ENCODE measurements around the gene TMEM116. TPM values are rescaled to one million over a fixed set of nuclear protein-coding genes. Genes with fewer than 3 reads are reported as not detected.
"Not testable (repeated sequence)": the region's sequence is repeated elsewhere in the genome, so short reads cannot be mapped to it uniquely, and the experiment has no call there.

Gene TMEM116
- total RNA-seq, 1 donor from 2014 or later = 28.4 TPM

DNA sequence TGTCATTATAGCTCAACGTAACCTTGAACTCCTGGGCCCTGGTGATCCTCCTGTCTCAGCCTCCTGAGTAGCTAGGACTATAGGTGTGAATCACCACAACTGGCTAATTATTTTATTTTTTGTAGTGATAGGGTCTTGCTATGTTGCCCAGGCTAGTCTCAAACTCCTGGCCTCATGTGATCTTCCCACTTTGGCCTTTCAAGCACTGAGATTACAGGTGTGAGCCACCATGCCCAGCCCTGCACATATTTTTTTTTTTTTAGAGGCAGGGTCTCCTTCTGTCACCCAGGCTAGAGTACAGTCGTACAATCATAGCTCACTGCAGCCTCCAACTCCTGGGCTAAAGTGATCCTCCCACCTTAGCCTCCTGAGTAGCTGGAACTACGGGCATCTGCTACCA lies 8.9 kb downstream of the TMEM116 start:
- no peaks in the 10 kb centered on the region for H3K9me3 Mint-ChIP-seq
- no peaks in the 10 kb centered on the region for H3K4me1 ChIP-seq

DNA sequence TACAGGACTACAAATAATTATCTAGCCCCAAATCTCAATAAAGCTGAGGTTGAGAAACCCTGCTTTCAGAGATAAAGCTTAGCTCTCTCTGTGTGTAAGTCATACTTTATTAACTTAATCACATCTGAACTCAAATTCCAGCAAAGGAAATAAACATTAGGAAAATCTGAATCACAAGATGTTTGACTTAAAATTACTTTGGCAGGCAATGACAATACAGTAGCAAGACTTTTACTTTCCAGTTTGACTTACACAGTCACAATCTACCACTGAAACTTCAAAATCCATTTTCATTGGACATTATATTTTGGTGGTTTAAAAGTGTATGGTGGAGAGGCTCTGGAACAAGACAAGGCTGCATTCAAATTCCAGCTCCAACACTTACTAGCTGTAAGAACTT lies 11.4 kb downstream of the TMEM116 start:
- no peak for TF ChIP-seq EZH2phosphoT487 (IDR thresholded peaks at IDR 0.05)
- TF ChIP-seq EZH2 (IDR thresholded peaks at IDR 0.05) = no peak
- TF ChIP-seq, protein P1, sequence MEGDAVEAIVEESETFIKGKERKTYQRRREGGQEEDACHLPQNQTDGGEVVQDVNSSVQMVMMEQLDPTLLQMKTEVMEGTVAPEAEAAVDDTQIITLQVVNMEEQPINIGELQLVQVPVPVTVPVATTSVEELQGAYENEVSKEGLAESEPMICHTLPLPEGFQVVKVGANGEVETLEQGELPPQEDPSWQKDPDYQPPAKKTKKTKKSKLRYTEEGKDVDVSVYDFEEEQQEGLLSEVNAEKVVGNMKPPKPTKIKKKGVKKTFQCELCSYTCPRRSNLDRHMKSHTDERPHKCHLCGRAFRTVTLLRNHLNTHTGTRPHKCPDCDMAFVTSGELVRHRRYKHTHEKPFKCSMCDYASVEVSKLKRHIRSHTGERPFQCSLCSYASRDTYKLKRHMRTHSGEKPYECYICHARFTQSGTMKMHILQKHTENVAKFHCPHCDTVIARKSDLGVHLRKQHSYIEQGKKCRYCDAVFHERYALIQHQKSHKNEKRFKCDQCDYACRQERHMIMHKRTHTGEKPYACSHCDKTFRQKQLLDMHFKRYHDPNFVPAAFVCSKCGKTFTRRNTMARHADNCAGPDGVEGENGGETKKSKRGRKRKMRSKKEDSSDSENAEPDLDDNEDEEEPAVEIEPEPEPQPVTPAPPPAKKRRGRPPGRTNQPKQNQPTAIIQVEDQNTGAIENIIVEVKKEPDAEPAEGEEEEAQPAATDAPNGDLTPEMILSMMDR (IDR thresholded peaks at IDR 0.05) = no peak
- H3K4me3 ChIP-seq = no peak overlapping the region
- no peak overlapping the region for H3K9ac ChIP-seq
- H3K4me3 Mint-ChIP-seq = no peak overlapping the region
- DNase-seq (ENCODE audit: low spot score) = no peak
- H3K4me2 ChIP-seq = no peak overlapping the region
- H3K27ac ChIP-seq = no peak overlapping the region
- H3F3A ChIP-seq (ENCODE audit: low read depth) = peaks cover 7% of the 10 kb centered on the region
- H3K27me3 ChIP-seq = no peaks in the 10 kb centered on the region
- no peak overlapping the region for H3K27ac Mint-ChIP-seq
- H3K4me1 Mint-ChIP-seq = no peaks in the 10 kb centered on the region
- H3K9me3 ChIP-seq (ENCODE audit: low read depth) = no peaks in the 10 kb centered on the region
- H3K36me3 Mint-ChIP-seq = peaks cover 5% of the 10 kb centered on the region
- H3K36me3 ChIP-seq = no peaks in the 10 kb centered on the region
- no peaks in the 10 kb centered on the region for H3K4me1 ChIP-seq
- no peaks in the 10 kb centered on the region for H3K79me2 ChIP-seq (ENCODE audit: low read depth)
- H3K27me3 Mint-ChIP-seq (ENCODE audit: insufficient read depth, low read depth) = no peaks in the 10 kb centered on the region
- H3K9me3 Mint-ChIP-seq = no peaks in the 10 kb centered on the region
- no peaks in the 10 kb centered on the region for H4K20me1 ChIP-seq (ENCODE audit: low read depth)
- no peak overlapping the region for H2AFZ ChIP-seq (replicated peaks)

More for the DNA sequence above, 8.9 kb downstream of the TMEM116 start:
- Mint-ChIP-seq H3K4me1 (no peaks in the 10 kb centered on the region), H3K27me3 (ENCODE audit: insufficient read depth, low read depth) (no peaks in the 10 kb centered on the region), H3K4me3 (no peak overlapping the region), H3K27ac (no peak overlapping the region), H3K36me3 (peaks cover 5% of the 10 kb centered on the region)
- DNase-seq (ENCODE audit: low spot score) = no peak
- H3K79me2 ChIP-seq (ENCODE audit: low read depth) = no peaks in the 10 kb centered on the region
- no peaks in the 10 kb centered on the region for H4K20me1 ChIP-seq (ENCODE audit: low read depth)
- no peak overlapping the region for H3K9ac ChIP-seq
- H3K4me2 ChIP-seq = no peak overlapping the region
- no peak overlapping the region for H3K27ac ChIP-seq
- H2AFZ ChIP-seq (replicated peaks) = no peak overlapping the region
- H3K4me3 ChIP-seq = no peak overlapping the region
- H3K36me3 ChIP-seq = no peaks in the 10 kb centered on the region
- H3K27me3 ChIP-seq = no peaks in the 10 kb centered on the region
- peaks cover 7% of the 10 kb centered on the region for H3F3A ChIP-seq (ENCODE audit: low read depth)
- no peaks in the 10 kb centered on the region for H3K9me3 ChIP-seq (ENCODE audit: low read depth)
- TF ChIP-seq EZH2phosphoT487 (IDR thresholded peaks at IDR 0.05) (no peak), EZH2 (IDR thresholded peaks at IDR 0.05) (no peak)
- TF ChIP-seq, protein P1 (IDR thresholded peaks at IDR 0.05) = no peak

DNA sequence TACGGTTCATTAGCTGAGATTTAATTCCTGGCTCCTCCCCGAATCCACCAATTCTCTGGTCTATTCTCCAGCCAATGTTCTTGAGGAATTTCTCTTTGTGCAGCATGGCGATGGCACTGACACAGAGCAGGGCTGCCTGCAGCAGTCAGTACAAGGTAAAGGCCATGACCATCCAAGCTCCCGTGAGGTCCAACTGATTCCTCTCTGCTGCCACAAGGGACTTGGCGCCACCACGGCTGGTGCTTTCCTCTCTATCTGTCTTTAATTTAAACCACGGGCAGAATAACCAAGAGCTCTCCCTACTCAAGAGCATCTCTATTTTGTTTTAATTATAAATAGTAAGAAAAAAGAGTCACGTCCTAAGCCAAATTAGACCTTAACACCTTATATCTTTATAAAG lies 12.1 kb downstream of the TMEM116 start:
- Histone ChIP-seq H4K20me1 (ENCODE audit: low read depth) (no peaks in the 10 kb centered on the region), H3K4me3 (no peak overlapping the region), H3K27me3 (no peaks in the 10 kb centered on the region), H3K4me2 (no peak overlapping the region), H2AFZ (replicated peaks) (no peak overlapping the region), H3K9ac (no peak overlapping the region), H3K4me1 (no peaks in the 10 kb centered on the region), H3K79me2 (ENCODE audit: low read depth) (no peaks in the 10 kb centered on the region), H3F3A (ENCODE audit: low read depth) (peaks cover 6% of the 10 kb centered on the region), H3K27ac (no peak overlapping the region), H3K36me3 (no peaks in the 10 kb centered on the region), H3K9me3 (ENCODE audit: low read depth) (no peaks in the 10 kb centered on the region)
- Mint-ChIP-seq H3K9me3 (no peaks in the 10 kb centered on the region), H3K27me3 (ENCODE audit: insufficient read depth, low read depth) (no peaks in the 10 kb centered on the region), H3K4me1 (no peaks in the 10 kb centered on the region), H3K4me3 (no peak overlapping the region), H3K36me3 (peaks cover 5% of the 10 kb centered on the region), H3K27ac (no peak overlapping the region)
- no peak for TF ChIP-seq EZH2 (IDR thresholded peaks at IDR 0.05)
- DNase-seq (ENCODE audit: low spot score) = no peak

DNA sequence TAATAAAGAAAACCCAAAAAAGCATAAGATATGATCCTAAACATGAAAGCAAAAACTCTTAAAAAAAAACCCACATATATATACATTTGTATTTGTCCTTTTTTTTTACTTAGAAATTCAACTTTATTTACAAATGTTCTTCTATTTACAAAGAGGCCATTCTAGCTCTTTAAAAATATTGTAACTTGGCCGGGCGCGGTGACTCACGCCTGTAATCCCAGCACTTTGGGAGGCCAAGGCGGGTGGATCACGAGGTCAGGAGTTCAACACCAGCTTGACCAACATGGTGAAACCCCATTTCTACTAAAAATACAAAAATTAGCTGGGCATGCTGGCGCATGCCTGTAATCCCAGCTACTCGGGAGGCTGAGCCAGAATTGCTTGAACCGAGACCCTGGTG lies 13.8 kb downstream of the TMEM116 start:
- not testable (repeated sequence) for H3K36me3 ChIP-seq; H4K20me1 ChIP-seq (ENCODE audit: low read depth); H3K27me3 Mint-ChIP-seq (ENCODE audit: insufficient read depth, low read depth); DNase-seq (ENCODE audit: low spot score); H3K9ac ChIP-seq; H3K4me3 ChIP-seq; H3K4me1 Mint-ChIP-seq; H3K27ac ChIP-seq; H3K4me1 ChIP-seq; H3K27ac Mint-ChIP-seq; H3K36me3 Mint-ChIP-seq; H3K9me3 Mint-ChIP-seq; H3F3A ChIP-seq (ENCODE audit: low read depth); H3K27me3 ChIP-seq; H3K79me2 ChIP-seq (ENCODE audit: low read depth); H3K4me2 ChIP-seq; H2AFZ ChIP-seq (replicated peaks); H3K9me3 ChIP-seq (ENCODE audit: low read depth); H3K4me3 Mint-ChIP-seq

All from neural progenitor cell (in vitro differentiated cells).